MCF 10A (cell line): ENCODE results near the gene HOTAIR. TPM values are rescaled to one million over a fixed set of nuclear protein-coding genes. Genes with fewer than 3 reads are reported as not detected.

Experiments
- BruUV-seq: library from RNA; stranded (reverse); fragments of 400-500 nt; replicated peaks from 2 replicates; lab custom pipeline; 2021; lab: Mats Ljungman, UMichigan
- CTCF ChIA-PET: fragments of 300-600 bp; sonication (Branson Sonifier 250); formaldehyde crosslinking; extraction: SDS; loops from one replicate; lab custom pipeline; 2021; ENCODE audit warnings: antibody characterized with exemption, inconsistent platforms; lab: Yijun Ruan, JAX
- POLR2A ChIA-PET: fragments of 300-600, 350-650 bp; sonication (Branson Sonifier 250); formaldehyde crosslinking; extraction: SDS; loops from one replicate; lab custom pipeline; 2020; ENCODE audit warnings: antibody characterized with exemption, inconsistent platforms; lab: Yijun Ruan, JAX
- DNase-seq: peaks from one replicate; pipeline ENCODE4 v3.0.0-alpha.2; 2018; ENCODE audit not compliant: unreplicated experiment
- H3K27ac Mint-ChIP-seq: one replicate; pipeline ENCODE4 v1.8.0; 2022; ENCODE audit warnings: mild to moderate bottlenecking, low read depth, mixed read lengths; ENCODE audit not compliant: unreplicated experiment
- H3K27me3 Mint-ChIP-seq: one replicate; pipeline ENCODE4 v1.8.0; 2022; ENCODE audit warnings: mixed read lengths; ENCODE audit not compliant: insufficient read depth, unreplicated experiment
- H3K36me3 Mint-ChIP-seq: one replicate; pipeline ENCODE4 v1.8.0; 2022; ENCODE audit warnings: mild to moderate bottlenecking, moderate library complexity, mixed read lengths; ENCODE audit not compliant: insufficient read depth, unreplicated experiment
- H3K4me1 Mint-ChIP-seq: one replicate; pipeline ENCODE4 v1.8.0; 2022; ENCODE audit warnings: mixed read lengths; ENCODE audit not compliant: insufficient read depth, unreplicated experiment
- H3K4me3 Mint-ChIP-seq: one replicate; pipeline ENCODE4 v1.8.0; 2022; ENCODE audit warnings: mild to moderate bottlenecking, moderate library complexity, mixed read lengths; ENCODE audit not compliant: unreplicated experiment
- H3K9me3 Mint-ChIP-seq: one replicate; pipeline ENCODE4 v1.8.0; 2022; ENCODE audit warnings: mixed read lengths; ENCODE audit not compliant: unreplicated experiment
- CTCF ChIP-seq: fragments of 200-600 bp; IDR thresholded peaks from one replicate; pipeline ENCODE4 v1.8.0; 2022; ENCODE audit warnings: antibody characterized with exemption, mild to moderate bottlenecking; ENCODE audit not compliant: unreplicated experiment
- intact Hi-C: fragments of 100-400 bp; cut with micrococcal nuclease; formaldehyde crosslinking; loops from 2 replicates; pipeline ENCODE4 v1.14.1; 2022
- total RNA-seq: library from RNA; stranded (reverse); gene quantifications from 2 replicates; pipeline ENCODE4 v1.2.3, GENCODE V29; 2022

Gene HOTAIR
- total RNA-seq, 1 experiment from 2014 or later = 2.0 TPM

- H3K36me3 Mint-ChIP-seq = no peaks in the 10 kb centered on the region
- no TSS peak for BruUV-seq
- TF ChIP-seq CTCF = no peak
- H3K4me3 Mint-ChIP-seq = no peak overlapping the region
- intact Hi-C loops = no loop called here
- no peak overlapping the region for H3K27ac Mint-ChIP-seq
- ChIA-PET CTCF (interaction anchor here (0.6 to 3.8 kb wide), 5 partner anchors 17 to 262 kb away, joined by 3 to 16 read pairs (median 4); no protein-coding TSS in a partner anchor), POLR2A (interaction anchor here (0.6 to 3.9 kb wide), 5 partner anchors 13 to 176 kb away, joined by 3 to 37 read pairs (median 31); partner anchors contain the start of genes HOXC5, HOXC6 and HOXC9)
- DNase-seq = no peak
- peaks cover 14% of the 10 kb centered on the region for H3K4me1 Mint-ChIP-seq
- no peaks in the 10 kb centered on the region for H3K9me3 Mint-ChIP-seq
- no peaks in the 10 kb centered on the region for H3K27me3 Mint-ChIP-seq
These were observed 40.5 kb upstream of the HOTAIR start for GRCh38 chr12:54015018-54015931.

GRCh38 chr12:54014377-54015017 lies 39.7 kb upstream of the HOTAIR start:
- H3K27ac Mint-ChIP-seq = no peak overlapping the region
- no peak overlapping the region for H3K4me3 Mint-ChIP-seq
- DNase-seq = no peak
- peaks cover 8% of the 10 kb centered on the region for H3K4me1 Mint-ChIP-seq
- CTCF ChIA-PET = interaction anchor here (0.6 to 3.8 kb wide), 4 partner anchors 187 to 261 kb away, joined by 3 to 16 read pairs (median 4); no protein-coding TSS in a partner anchor
- no peaks in the 10 kb centered on the region for H3K9me3 Mint-ChIP-seq
- no peaks in the 10 kb centered on the region for H3K27me3 Mint-ChIP-seq
- no peak for TF ChIP-seq CTCF
- H3K36me3 Mint-ChIP-seq = no peaks in the 10 kb centered on the region
- no TSS peak for BruUV-seq
- intact Hi-C loops = no loop called here
- POLR2A ChIA-PET = interaction anchor here (3.8 to 3.9 kb wide), 2 partner anchors 14 to 18 kb away, joined by 31 to 37 read pairs; partner anchors contain the start of genes HOXC5 and HOXC9

GRCh38 chr12:54012631-54013409 lies 38.1 kb upstream of the HOTAIR start:
- TF ChIP-seq CTCF = no peak
- DNase-seq = no peak
- intact Hi-C loops = no loop called here
- Mint-ChIP-seq H3K9me3 (no peaks in the 10 kb centered on the region), H3K4me1 (peaks cover 17% of the 10 kb centered on the region), H3K27ac (no peak overlapping the region), H3K36me3 (no peaks in the 10 kb centered on the region), H3K4me3 (no peak overlapping the region), H3K27me3 (no peaks in the 10 kb centered on the region)
- BruUV-seq = no TSS peak
- ChIA-PET CTCF (interaction anchor here (0.7 to 3.8 kb wide), 5 partner anchors 20 to 346 kb away, joined by 3 to 16 read pairs (median 4); partner anchors contain the start of gene HOXC5), POLR2A (interaction anchor here (1.3 kb wide), 1 partner anchor 9 kb away, joined by 5 read pairs; no protein-coding TSS in a partner anchor)
